IMR-90 (cell line): Measurements from ENCODE around the gene NEURL1. TPM values are rescaled to one million over a fixed set of nuclear protein-coding genes. Genes with fewer than 3 reads are reported as not detected.
A peak's percentile ranks its signal among the peaks of the same experiment; 100 is the strongest.

Source experiments
- ATAC-seq: fragments of 200-7000 bp; cut with Tn5 transposase; 2 replicates; pipeline ENCODE4 v1.9.1; 2020; ENCODE audit warnings: low read depth, mild to moderate bottlenecking, moderate library complexity
- BruUV-seq: library from RNA; stranded (reverse); fragments of 400-500 nt; replicated peaks from 2 replicates; lab custom pipeline; 2021; lab: Mats Ljungman, UMichigan
- CTCF ChIA-PET: fragments of 300-600 bp; formaldehyde crosslinking; extraction: SDS; loops from one replicate; lab custom pipeline; 2021; ENCODE audit warnings: antibody characterized with exemption; lab: Yijun Ruan, JAX
- POLR2A ChIA-PET: fragments of 300-600 bp; sonication (Branson Sonifier 250); formaldehyde crosslinking; loops from one replicate; lab custom pipeline; 2022; ENCODE audit warnings: antibody characterized with exemption; ENCODE audit not compliant: unreplicated experiment; lab: Charles Lee
- DNase-seq: peaks from one replicate; pipeline ENCODE4 v3.0.0; 2013
- H2AFZ ChIP-seq: replicated peaks from 2 replicates; pipeline ENCODE3; 2013; ENCODE audit warnings: low read length, mild to moderate bottlenecking; ENCODE audit not compliant: poor library complexity
- H2AK5ac ChIP-seq: 2 replicates; pipeline ENCODE4 v1.6.1; 2013; ENCODE audit warnings: low read depth, low read length, inconsistent platforms
- H2AK9ac ChIP-seq: replicated peaks from 2 replicates; pipeline ENCODE3; 2013; ENCODE audit warnings: mild to moderate bottlenecking, low read depth, low read length, moderate library complexity; ENCODE audit not compliant: poor library complexity
- H2BK120ac ChIP-seq: 2 replicates; pipeline ENCODE4 v1.6.1; 2013; ENCODE audit warnings: low read depth, low read length, inconsistent platforms
- H2BK15ac ChIP-seq: 3 replicates; pipeline ENCODE4 v1.6.1; 2013; ENCODE audit warnings: low read depth, low read length, inconsistent platforms
- H2BK20ac ChIP-seq: 2 replicates; pipeline ENCODE4 v1.6.1; 2013; ENCODE audit warnings: low read depth, mild to moderate bottlenecking, inconsistent platforms, low read length, moderate library complexity
- H2BK5ac ChIP-seq: 2 replicates; pipeline ENCODE4 v1.6.1; 2013; ENCODE audit warnings: mild to moderate bottlenecking, low read depth, low read length, inconsistent platforms; ENCODE audit not compliant: poor library complexity, severe bottlenecking
- H3K14ac ChIP-seq: replicated peaks from 2 replicates; pipeline ENCODE4 v1.6.1; 2013; ENCODE audit warnings: low read depth, low read length, inconsistent platforms
- H3K18ac ChIP-seq: 2 replicates; pipeline ENCODE4 v1.6.1; 2013; ENCODE audit warnings: low read depth, low read length, control low read depth
- H3K23ac ChIP-seq: 2 replicates; pipeline ENCODE4 v1.6.1; 2013; ENCODE audit warnings: low read depth, low read length, inconsistent platforms
- H3K27ac ChIP-seq: 2 replicates; pipeline ENCODE4 v1.5.1; 2013; ENCODE audit warnings: mild to moderate bottlenecking, control low read depth, low read length; ENCODE audit not compliant: insufficient read depth
- H3K27me3 ChIP-seq: 2 replicates; pipeline ENCODE4 v1.6.1; 2013; ENCODE audit warnings: low read length; ENCODE audit not compliant: control insufficient read depth, insufficient read depth
- H3K36me3 ChIP-seq: 2 replicates; pipeline ENCODE4 v1.6.1; 2013; ENCODE audit warnings: low read length, mixed read lengths; ENCODE audit not compliant: control insufficient read depth, insufficient read depth
- H3K4ac ChIP-seq: 2 replicates; pipeline ENCODE4 v1.6.1; 2013; ENCODE audit warnings: low read depth, low read length, inconsistent platforms
- H3K4me1 ChIP-seq: 2 replicates; pipeline ENCODE4 v1.6.1; 2013; ENCODE audit warnings: low read length, mixed read lengths; ENCODE audit not compliant: control insufficient read depth, insufficient read depth
- H3K4me2 ChIP-seq: 2 replicates; pipeline ENCODE4 v1.6.1; 2013; ENCODE audit warnings: low read depth, mild to moderate bottlenecking, control low read depth, low read length, moderate library complexity
- H3K4me3 ChIP-seq: 2 replicates; pipeline ENCODE4 v1.5.1; 2013; ENCODE audit warnings: low read depth, mild to moderate bottlenecking, control low read depth, low read length, moderate library complexity; ENCODE audit not compliant: insufficient read depth
- H3K56ac ChIP-seq: 2 replicates; pipeline ENCODE4 v1.6.1; 2013; ENCODE audit warnings: low read length, inconsistent platforms; ENCODE audit not compliant: insufficient read depth; ENCODE audit errors: extremely low read depth
- H3K79me1 ChIP-seq, 2 experiments: 2 replicates each; pipeline ENCODE4 v1.6.1; 2013; ENCODE audit warnings: low read length in 2 of 2, inconsistent platforms in 1 of 2, low read depth in 1 of 2
- H3K9ac ChIP-seq: 2 replicates; pipeline ENCODE4 v1.6.1; 2013; ENCODE audit warnings: low read depth, low read length, control low read depth
- H3K9me1 ChIP-seq: 2 replicates; pipeline ENCODE4 v1.6.1; 2013; ENCODE audit warnings: low read length, inconsistent platforms; ENCODE audit not compliant: insufficient read depth
- H3K9me3 ChIP-seq: 2 replicates; pipeline ENCODE4 v1.6.1; 2013; ENCODE audit warnings: low read length; ENCODE audit not compliant: control insufficient read depth, insufficient read depth
- H4K20me1 ChIP-seq: 2 replicates; pipeline ENCODE4 v1.6.1; 2013; ENCODE audit warnings: low read length, inconsistent platforms; ENCODE audit not compliant: insufficient read depth
- H4K5ac ChIP-seq: 2 replicates; pipeline ENCODE4 v1.6.1; 2013; ENCODE audit warnings: mild to moderate bottlenecking, low read depth, low read length, control low read depth
- H4K8ac ChIP-seq, 2 experiments: 2 replicates each; pipeline ENCODE4 v1.6.1; 2013; ENCODE audit warnings: low read depth in 2 of 2, low read length in 2 of 2, control low read depth in 1 of 2, inconsistent platforms in 1 of 2
- H4K91ac ChIP-seq: 2 replicates; pipeline ENCODE4 v1.6.1; 2013; ENCODE audit warnings: low read depth, low read length, inconsistent platforms; ENCODE audit not compliant: insufficient read depth
- BHLHE40 ChIP-seq: fragments of 150-350 bp; IDR thresholded peaks from 2 replicates; pipeline ENCODE4 v1.6.1; 2016; ENCODE audit warnings: mild to moderate bottlenecking, low read depth, low read length
- CEBPB ChIP-seq: IDR thresholded peaks from 2 replicates; pipeline ENCODE4 v1.6.1; 2012; ENCODE audit warnings: low read depth, low read length, improper control_type of control experiment
- CHD1 ChIP-seq: IDR thresholded peaks from 2 replicates; pipeline ENCODE4 v1.6.1; 2012; ENCODE audit warnings: low read depth, low read length, improper control_type of control experiment
- CTCF ChIP-seq: conservative IDR thresholded peaks from 2 replicates; pipeline ENCODE4 v1.5.1; 2012; ENCODE audit warnings: mild to moderate bottlenecking, low read depth, low read length, improper control_type of control experiment
- MAFK ChIP-seq: IDR thresholded peaks from 2 replicates; pipeline ENCODE4 v1.6.1; 2012; ENCODE audit warnings: low read depth, low read length, improper control_type of control experiment
- MAZ ChIP-seq: IDR thresholded peaks from 2 replicates; pipeline ENCODE4 v1.6.1; 2012; ENCODE audit warnings: low read depth, mild to moderate bottlenecking, low read length, improper control_type of control experiment, moderate library complexity, borderline replicate concordance
- MXI1 ChIP-seq: IDR thresholded peaks from 2 replicates; pipeline ENCODE4 v1.6.1; 2012; ENCODE audit warnings: low read depth, mild to moderate bottlenecking, low read length, moderate library complexity, borderline replicate concordance
- NFE2L2 ChIP-seq: fragments of 150-350 bp; IDR thresholded peaks from 2 replicates; pipeline ENCODE4 v1.6.1; 2016; ENCODE audit warnings: low read depth, mild to moderate bottlenecking, low read length
- POLR2A ChIP-seq: IDR thresholded peaks from 2 replicates; pipeline ENCODE4 v1.6.1; 2012; ENCODE audit warnings: mild to moderate bottlenecking, low read depth, low read length
- RAD21 ChIP-seq: IDR thresholded peaks from 2 replicates; pipeline ENCODE4 v1.6.1; 2012; ENCODE audit warnings: low read length, improper control_type of control experiment
- RCOR1 ChIP-seq: IDR thresholded peaks from 2 replicates; pipeline ENCODE4 v1.6.1; 2012; ENCODE audit warnings: mild to moderate bottlenecking, low read length, improper control_type of control experiment; ENCODE audit not compliant: insufficient replicate concordance
- RFX5 ChIP-seq: IDR thresholded peaks from 2 replicates; pipeline ENCODE4 v1.8.0; 2012; ENCODE audit warnings: low read depth, mild to moderate bottlenecking, low read length, moderate library complexity
- SMC3 ChIP-seq: fragments of 150-350 bp; IDR thresholded peaks from 2 replicates; pipeline ENCODE4 v1.6.1; 2016; ENCODE audit warnings: low read depth, mild to moderate bottlenecking, antibody characterized with exemption, low read length, moderate library complexity
- WGBS, 2 experiments: methylation state at CpG; one replicate each; pipeline versions ENCODE4 v1.1.5 to v1.1.7; 2013; ENCODE audit warnings: missing lambda C conversion rate in 2 of 2; ENCODE audit not compliant: insufficient read length in 1 of 2; ENCODE audit errors: extremely low coverage in 2 of 2; 5-methylcytosine and 5-hydroxymethylcytosine counted together
- dilution Hi-C: fragments of 300-500 bp; cut with HindIII; formaldehyde crosslinking; loops from one replicate; pipeline ENCODE4 v1.14.3; 2018; ENCODE audit warnings: low sequenced_read_pairs; ENCODE audit not compliant: unreplicated experiment
- in situ Hi-C: fragments of 300-500 bp; cut with MboI; formaldehyde crosslinking; loops from 3 replicates; pipeline ENCODE4 v1.14.3; 2019; ENCODE audit warnings: low sequenced_read_pairs, inconsistent platforms, mixed read lengths
- intact Hi-C: fragments of 100-400 bp; cut with micrococcal nuclease; formaldehyde crosslinking; loops from 2 replicates; pipeline ENCODE4 v1.10.0; 2022
- polyA plus RNA-seq, 3 experiments: library from polyadenylated mRNA; depleted of rRNA; stranded (reverse); fragments of >200 nt; gene quantifications; 2 replicates each; pipeline ENCODE4 v1.2.3, GENCODE V29; 2012; ENCODE audit warnings: low replicate concordance in 1 of 3
- total RNA-seq: library from RNA; depleted of rRNA; stranded (reverse); fragments of >200 nt; gene quantifications from 2 replicates; pipeline ENCODE4 v1.2.3, GENCODE V29; 2012
- TF ChIP-seq, protein P1 (sequence below): fragments of 150-350 bp; IDR thresholded peaks from 2 replicates; pipeline ENCODE4 v1.6.1; 2017; ENCODE audit warnings: mild to moderate bottlenecking, antibody characterized with exemption, low read length, low read depth

Gene NEURL1
- total and polyA plus RNA-seq, 2 of the 4 experiments (the other 2 are of a cell fraction): 0.36 to 0.82 TPM

DNA sequence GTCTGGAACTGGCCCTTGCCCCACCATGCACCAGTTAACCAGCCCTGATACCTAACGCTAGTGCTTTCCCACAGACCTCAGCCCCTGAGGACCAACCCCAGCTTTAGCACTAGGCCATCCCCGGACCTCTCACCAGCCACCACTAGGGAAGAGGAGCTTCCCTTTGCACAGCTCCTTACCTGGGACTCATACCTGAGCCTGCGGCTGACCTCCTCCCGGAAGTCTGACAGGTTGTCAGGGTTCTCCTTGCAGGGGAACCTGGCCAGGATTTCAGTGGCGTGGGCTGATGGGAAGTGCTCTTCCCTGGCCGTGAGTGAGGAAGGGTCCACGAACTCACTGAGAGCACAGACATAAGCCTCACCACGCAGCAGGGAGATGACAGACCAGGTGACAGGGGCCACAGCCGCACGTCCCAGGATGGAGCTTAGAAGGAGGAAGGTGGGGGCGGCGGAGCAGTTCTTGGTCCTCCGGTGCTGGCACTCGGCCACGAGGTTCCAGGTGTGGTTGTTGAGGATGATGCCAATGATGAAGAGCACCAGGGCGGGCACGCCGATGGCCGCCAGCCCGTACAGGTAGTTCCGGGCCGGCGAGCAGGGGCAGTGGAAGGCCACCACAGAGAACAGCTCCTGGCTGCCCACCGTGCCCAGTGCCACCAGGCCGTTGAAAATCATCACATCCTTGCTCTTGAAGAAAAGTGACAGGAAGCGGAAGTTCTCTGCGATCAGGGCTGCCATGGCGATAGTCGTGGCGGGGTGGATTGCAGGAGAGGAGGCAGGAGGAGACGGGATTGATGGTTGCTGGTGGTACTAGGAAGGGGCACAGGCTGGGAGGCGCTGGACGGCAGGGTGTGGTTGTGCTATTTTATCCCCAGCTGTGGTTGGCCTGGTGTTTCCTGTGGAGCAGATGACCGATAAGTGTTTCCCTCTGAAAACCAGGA, 44.0 kb upstream of the NEURL1 start:
- H3K56ac ChIP-seq: no peak overlapping the region
- peak overlapping the region; percentile 2 for H2AFZ ChIP-seq
- BruUV-seq: no TSS peak
- ChIA-PET CTCF (no interaction called here), POLR2A (no interaction called here)
- no peak overlapping the region for H3K4me3 ChIP-seq
- H3K4ac ChIP-seq: no peak overlapping the region
- no peaks in the 10 kb centered on the region for H3K9me3 ChIP-seq
- H2BK20ac ChIP-seq: no peak overlapping the region
- 94% methylated on average over 22 of the region's 34 CpGs; no CpG with 5 or more reads in 1 of the 2 experiments for WGBS, 2 experiments
- H3K18ac ChIP-seq: no peak overlapping the region
- H4K8ac ChIP-seq: no peak overlapping the region
- H3K23ac ChIP-seq: no peak overlapping the region
- no peak; the same call in 1 of the 2 replicates for ATAC-seq
- TF ChIP-seq POLR2A (no peak), BHLHE40 (no peak), CEBPB (no peak), MAZ (no peak), MAFK (no peak), NFE2L2 (no peak), MXI1 (no peak), CTCF (no peak), SMC3 (no peak), CHD1 (no peak), RFX5 (no peak), RAD21 (no peak), RCOR1 (no peak)
- TF ChIP-seq, protein P1, sequence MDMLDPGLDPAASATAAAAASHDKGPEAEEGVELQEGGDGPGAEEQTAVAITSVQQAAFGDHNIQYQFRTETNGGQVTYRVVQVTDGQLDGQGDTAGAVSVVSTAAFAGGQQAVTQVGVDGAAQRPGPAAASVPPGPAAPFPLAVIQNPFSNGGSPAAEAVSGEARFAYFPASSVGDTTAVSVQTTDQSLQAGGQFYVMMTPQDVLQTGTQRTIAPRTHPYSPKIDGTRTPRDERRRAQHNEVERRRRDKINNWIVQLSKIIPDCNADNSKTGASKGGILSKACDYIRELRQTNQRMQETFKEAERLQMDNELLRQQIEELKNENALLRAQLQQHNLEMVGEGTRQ: no peak
- no peak overlapping the region for H4K91ac ChIP-seq
- no peak overlapping the region for H2BK15ac ChIP-seq
- intact Hi-C loops (no loop called here), in situ Hi-C loops (no loop called here), dilution Hi-C loops (no loop called here)
- H2AK5ac ChIP-seq: peak overlapping the region; percentile 43; the same call in 1 of the 2 replicates
- peaks cover 0 to 34% of the 10 kb centered on the region in 2 experiments; a peak in 1 of 4 replicates for H3K79me1 ChIP-seq
- H3K14ac ChIP-seq: no peak overlapping the region
- H4K5ac ChIP-seq: no peak overlapping the region
- H2AK9ac ChIP-seq: no peak overlapping the region
- no peak overlapping the region for H3K27ac ChIP-seq
- peaks cover 36% of the 10 kb centered on the region for H3K36me3 ChIP-seq
- DNase-seq: no peak
- peaks cover 10% of the 10 kb centered on the region for H3K9me1 ChIP-seq
- no peak overlapping the region for H3K4me2 ChIP-seq
- H2BK5ac ChIP-seq: no peak overlapping the region
- H3K4me1 ChIP-seq: peaks cover 11% of the 10 kb centered on the region; the same call in 1 of the 2 replicates
- H2BK120ac ChIP-seq: no peak overlapping the region
- H4K20me1 ChIP-seq: peaks cover 12% of the 10 kb centered on the region; the same call in 1 of the 2 replicates
- H3K9ac ChIP-seq: no peak overlapping the region
- no peaks in the 10 kb centered on the region for H3K27me3 ChIP-seq
